ENCODE results near the gene EVI2B. TPM values are rescaled to one million over a fixed set of nuclear protein-coding genes. Genes with fewer than 3 reads are reported as not detected.

Gene EVI2B
- total and polyA plus RNA-seq, 2 of the 4 experiments (the other 2 are of a cell fraction) = under 0.01 to 0.17 TPM

DNA sequence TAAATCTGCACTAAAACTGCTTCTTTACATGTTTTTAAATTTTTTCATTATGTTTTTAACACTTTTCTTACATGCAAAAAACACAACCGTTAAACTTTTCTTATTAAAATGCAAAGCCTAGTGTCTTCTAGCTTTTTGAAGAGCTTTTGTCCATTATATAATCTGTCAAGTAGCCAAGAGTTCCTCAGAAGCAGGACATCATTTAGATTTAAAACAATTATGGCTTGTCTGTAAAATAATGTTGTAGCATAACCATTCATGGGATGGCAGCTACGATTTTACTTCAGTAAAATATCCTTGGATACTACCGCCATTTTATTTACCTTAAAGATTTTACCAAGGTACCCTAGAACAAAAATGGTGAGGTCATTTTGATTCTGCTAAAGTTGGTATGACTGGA lies 19.6 kb downstream of the EVI2B start:
- H3K36me3 ChIP-seq (ENCODE audit: control insufficient read depth, insufficient read depth, low read length) = no peaks in the 10 kb centered on the region; the same call in 1 of the 2 replicates
- H3K4me2 ChIP-seq (ENCODE audit: low read depth, low read length) = no peak overlapping the region
- no TSS peak for BruUV-seq (replicated peaks)
- no peak overlapping the region for H4K91ac ChIP-seq (ENCODE audit: insufficient read depth, low read depth, low read length)
- no peak overlapping the region for H2AK9ac ChIP-seq (replicated peaks; ENCODE audit: low read depth, low read length, poor library complexity)
- TF ChIP-seq CEBPB (IDR thresholded peaks at IDR 0.05; ENCODE audit: low read depth, low read length) (no peak), POLR2A (IDR thresholded peaks at IDR 0.05; ENCODE audit: low read depth, low read length) (no peak)
- TF ChIP-seq, protein P1, sequence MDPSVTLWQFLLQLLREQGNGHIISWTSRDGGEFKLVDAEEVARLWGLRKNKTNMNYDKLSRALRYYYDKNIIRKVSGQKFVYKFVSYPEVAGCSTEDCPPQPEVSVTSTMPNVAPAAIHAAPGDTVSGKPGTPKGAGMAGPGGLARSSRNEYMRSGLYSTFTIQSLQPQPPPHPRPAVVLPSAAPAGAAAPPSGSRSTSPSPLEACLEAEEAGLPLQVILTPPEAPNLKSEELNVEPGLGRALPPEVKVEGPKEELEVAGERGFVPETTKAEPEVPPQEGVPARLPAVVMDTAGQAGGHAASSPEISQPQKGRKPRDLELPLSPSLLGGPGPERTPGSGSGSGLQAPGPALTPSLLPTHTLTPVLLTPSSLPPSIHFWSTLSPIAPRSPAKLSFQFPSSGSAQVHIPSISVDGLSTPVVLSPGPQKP (IDR thresholded peaks at IDR 0.05; ENCODE audit: borderline replicate concordance, low read depth, low read length) = no peak
- H3K56ac ChIP-seq (ENCODE audit: extremely low read depth, insufficient read depth, low read length) = no peak overlapping the region
- H3K9me3 ChIP-seq (ENCODE audit: control insufficient read depth, insufficient read depth, low read length) = no peaks in the 10 kb centered on the region
- dilution Hi-C loops (cut with HindIII; ENCODE audit: low sequenced_read_pairs, unreplicated experiment) = no loop called here
- no peaks in the 10 kb centered on the region; the same call in 1 of the 2 replicates for H3K9me1 ChIP-seq (ENCODE audit: insufficient read depth, low read length)
- H2BK120ac ChIP-seq (ENCODE audit: low read depth, low read length) = no peak overlapping the region
- H3K23ac ChIP-seq (ENCODE audit: low read depth, low read length) = no peak overlapping the region
- no CpG with 5 or more reads among the region's 3 CpGs for WGBS, 2 experiments (ENCODE audit: extremely low coverage in 2 of 2, insufficient read length in 1 of 2)
- H3K18ac ChIP-seq (ENCODE audit: low read depth, low read length) = no peak overlapping the region
- no peak overlapping the region for H3K14ac ChIP-seq (replicated peaks; ENCODE audit: low read depth, low read length)
- H3K4me1 ChIP-seq (ENCODE audit: control insufficient read depth, insufficient read depth, low read length) = no peaks in the 10 kb centered on the region
- no peak overlapping the region for H2AFZ ChIP-seq (replicated peaks; ENCODE audit: low read length, poor library complexity)
- DNase-seq = no peak
- no peak overlapping the region for H3K9ac ChIP-seq (ENCODE audit: low read depth, low read length)
- no peak overlapping the region for H2BK15ac ChIP-seq (ENCODE audit: low read depth, low read length)
- ChIA-PET POLR2A (ENCODE audit: unreplicated experiment) (no interaction called here), CTCF (no interaction called here)
- no peaks in the 10 kb centered on the region; the same call in 1 of the 2 replicates for H4K20me1 ChIP-seq (ENCODE audit: insufficient read depth, low read length)
- in situ Hi-C loops (cut with MboI; ENCODE audit: low sequenced_read_pairs) = no loop called here
- intact Hi-C loops (cut with micrococcal nuclease) = no loop called here
- peaks cover 9 to 31% of the 10 kb centered on the region in 2 experiments for H3K79me1 ChIP-seq (ENCODE audit: low read depth in 1 of 2, low read length in 2 of 2)
- H2AK5ac ChIP-seq (ENCODE audit: low read depth, low read length) = no peak overlapping the region
- no peak overlapping the region for H2BK5ac ChIP-seq (ENCODE audit: low read depth, low read length, poor library complexity, severe bottlenecking)
- no peak overlapping the region for H4K8ac ChIP-seq (ENCODE audit: low read depth in 2 of 2, low read length in 2 of 2)
- H3K4me3 ChIP-seq (ENCODE audit: insufficient read depth, low read depth, low read length) = no peak overlapping the region
- no peaks in the 10 kb centered on the region for H3K27me3 ChIP-seq (ENCODE audit: control insufficient read depth, insufficient read depth, low read length)
- no peak overlapping the region for H3K27ac ChIP-seq (ENCODE audit: insufficient read depth, low read length)
- no peak overlapping the region for H4K5ac ChIP-seq (ENCODE audit: low read depth, low read length)
- ATAC-seq (ENCODE audit: low read depth) = no peak
- H3K4ac ChIP-seq (ENCODE audit: low read depth, low read length) = no peak overlapping the region
- H2BK20ac ChIP-seq (ENCODE audit: low read depth, low read length) = no peak overlapping the region
